Vagina (tissue), 2 donors: ENCODE results near the gene ANO9. TPM values are rescaled to one million over a fixed set of nuclear protein-coding genes. Genes with fewer than 3 reads are reported as not detected.

Experiments used
- DNase-seq, 2 donors: peaks; one replicate each; pipeline ENCODE4 v3.0.0-alpha.2; 2017; ENCODE audit errors: extremely low spot score in 2 of 2
- H3K27ac ChIP-seq: fragments of 200-600 bp; sonication (generic); one replicate; pipeline ENCODE4 v1.5.1; 2019
- H3K27me3 ChIP-seq: fragments of 200-600 bp; sonication (generic); one replicate; pipeline ENCODE4 v1.5.1; 2019
- H3K36me3 ChIP-seq, 2 donors: fragments of 200-600 bp; sonication (generic); one replicate each; pipeline ENCODE4 v1.5.1; 2017 to 2019
- H3K4me1 ChIP-seq: fragments of 200-600 bp; sonication (generic); one replicate; pipeline ENCODE4 v1.5.1; 2019
- H3K4me3 ChIP-seq, 2 donors: fragments of 200-600 bp; sonication (generic); 1 replicate in 1 of 2; 2 replicates in 1 of 2; pipeline ENCODE4 v1.5.1; 2016 to 2019
- H3K9me3 ChIP-seq: fragments of 200-600 bp; sonication (generic); one replicate; pipeline ENCODE4 v1.5.1; 2019
- CTCF ChIP-seq, 3 experiments: fragments of 450-650 bp in 2 of 3; fragments of 200-600 bp in 1 of 3; sonication (generic) in 1 of 3; IDR thresholded peaks; one replicate each; pipeline ENCODE4 v1.5.1; 2017 to 2019; ENCODE audit warnings: antibody characterized with exemption in 3 of 3, mild to moderate bottlenecking in 2 of 3, moderate library complexity in 2 of 3
- POLR2A ChIP-seq, 2 donors: fragments of 450-650 bp; IDR thresholded peaks; one replicate each; pipeline ENCODE4 v1.6.1; 2017; ENCODE audit warnings: antibody characterized with exemption in 2 of 2, mild to moderate bottlenecking in 2 of 2, moderate library complexity in 2 of 2
- POLR2AphosphoS5 ChIP-seq, 2 donors: sonication (generic); formaldehyde crosslinking; IDR thresholded peaks; one replicate each; pipeline ENCODE4 v1.9.0; 2017; ENCODE audit warnings: antibody characterized with exemption in 2 of 2, mild to moderate bottlenecking in 2 of 2, low read depth in 1 of 2; ENCODE audit not compliant: insufficient read depth in 1 of 2
- intact Hi-C: fragments of 100-400 bp; cut with DNase I; formaldehyde crosslinking; loops from one replicate; pipeline ENCODE4 v1.15.1; 2023
- total RNA-seq: library from RNA; depleted of rRNA; stranded (reverse); fragments of >200 nt; gene quantifications from one replicate; pipeline ENCODE4 v1.2.3, GENCODE V29; 2016

ANO9 gene
- total RNA-seq, 1 donor from 2014 or later, result 12.0 TPM

GRCh38 chr11:394858-395655 lies 46.8 kb downstream of the ANO9 start:
- no peak for DNase-seq
- TF ChIP-seq CTCF (IDR thresholded peaks at IDR 0.05) (no peak), POLR2AphosphoS5 (IDR thresholded peaks at IDR 0.05; ENCODE audit: insufficient read depth in 1 of 2, low read depth in 1 of 2) (no peak), POLR2A (IDR thresholded peaks at IDR 0.05) (no peak)
- intact Hi-C loops, result no loop called here
- H3K27ac ChIP-seq, result peak overlapping the region; percentile 62
- no peaks in the 10 kb centered on the region for H3K36me3 ChIP-seq
- no peaks in the 10 kb centered on the region for H3K27me3 ChIP-seq
- H3K9me3 ChIP-seq, result no peaks in the 10 kb centered on the region
- peak overlapping the region in 1 of 2 donors; percentile 45 for H3K4me3 ChIP-seq
- H3K4me1 ChIP-seq, result peaks cover 33% of the 10 kb centered on the region

GRCh38 chr11:394034-394857 lies 47.6 kb downstream of the ANO9 start, which contains the start of gene PKP3:
Gene PKP3 (plus strand): TSS chr11:394209. CDS start chr11:394293, 84 bp downstream.
- H3K4me3 ChIP-seq, result peak within 1 kb of the TSS; percentile 27 to 45
- H3K4me1 ChIP-seq, result peaks cover 28% of the 10 kb centered on the region
- no peaks in the 10 kb centered on the region for H3K27me3 ChIP-seq
- intact Hi-C loops, result no loop called here
- H3K9me3 ChIP-seq, result no peaks in the 10 kb centered on the region
- peak within 1 kb of the TSS; percentile 62 for H3K27ac ChIP-seq
- DNase-seq, result no peak
- H3K36me3 ChIP-seq, result no peaks in the 10 kb centered on the region
- TF ChIP-seq POLR2A (IDR thresholded peaks at IDR 0.05), result no peak
- TF ChIP-seq POLR2AphosphoS5 (IDR thresholded peaks at IDR 0.05; ENCODE audit: insufficient read depth in 1 of 2, low read depth in 1 of 2), result peak in 1 of 2 donors; percentile 31

GRCh38 chr11:393219-394033 lies 48.4 kb downstream of the ANO9 start:
- H3K27ac ChIP-seq, result peak overlapping the region; percentile 56
- no peaks in the 10 kb centered on the region for H3K27me3 ChIP-seq
- no peak for DNase-seq
- H3K36me3 ChIP-seq, result no peaks in the 10 kb centered on the region
- intact Hi-C loops, result no loop called here
- no peaks in the 10 kb centered on the region for H3K9me3 ChIP-seq
- TF ChIP-seq POLR2AphosphoS5 (IDR thresholded peaks at IDR 0.05; ENCODE audit: insufficient read depth in 1 of 2, low read depth in 1 of 2), result peak in 1 of 2 donors; percentile 56
- no peak for TF ChIP-seq POLR2A (IDR thresholded peaks at IDR 0.05)
- TF ChIP-seq CTCF (IDR thresholded peaks at IDR 0.05), result no peak
- peaks cover 28% of the 10 kb centered on the region for H3K4me1 ChIP-seq
- peak overlapping the region in 1 of 2 donors; percentile 45 for H3K4me3 ChIP-seq

GRCh38 chr11:392102-392777 lies 49.6 kb downstream of the ANO9 start:
- no peak for DNase-seq
- intact Hi-C loops, result no loop called here
- Histone ChIP-seq H3K4me1 (peaks cover 23% of the 10 kb centered on the region), H3K27ac (peak overlapping the region; percentile 56), H3K27me3 (no peaks in the 10 kb centered on the region), H3K9me3 (no peaks in the 10 kb centered on the region), H3K4me3 (peak overlapping the region; percentile 26 to 45), H3K36me3 (no peaks in the 10 kb centered on the region)
- TF ChIP-seq CTCF (IDR thresholded peaks at IDR 0.05) (no peak), POLR2AphosphoS5 (IDR thresholded peaks at IDR 0.05; ENCODE audit: insufficient read depth in 1 of 2, low read depth in 1 of 2) (peak in 1 of 2 donors; percentile 16)
